GM18502 (cell line): Measurements from ENCODE around the gene SAMD14.
A peak's percentile ranks its signal among the peaks of the same experiment; 100 is the strongest.

Experiments used
- ATAC-seq: cut with Tn5 transposase; IDR thresholded peaks from one replicate; pipeline ENCODE4 v1.9.1; 2021; ENCODE audit warnings: mild to moderate bottlenecking; ENCODE audit not compliant: unreplicated experiment, poor library complexity

Gene SAMD14

DNA sequence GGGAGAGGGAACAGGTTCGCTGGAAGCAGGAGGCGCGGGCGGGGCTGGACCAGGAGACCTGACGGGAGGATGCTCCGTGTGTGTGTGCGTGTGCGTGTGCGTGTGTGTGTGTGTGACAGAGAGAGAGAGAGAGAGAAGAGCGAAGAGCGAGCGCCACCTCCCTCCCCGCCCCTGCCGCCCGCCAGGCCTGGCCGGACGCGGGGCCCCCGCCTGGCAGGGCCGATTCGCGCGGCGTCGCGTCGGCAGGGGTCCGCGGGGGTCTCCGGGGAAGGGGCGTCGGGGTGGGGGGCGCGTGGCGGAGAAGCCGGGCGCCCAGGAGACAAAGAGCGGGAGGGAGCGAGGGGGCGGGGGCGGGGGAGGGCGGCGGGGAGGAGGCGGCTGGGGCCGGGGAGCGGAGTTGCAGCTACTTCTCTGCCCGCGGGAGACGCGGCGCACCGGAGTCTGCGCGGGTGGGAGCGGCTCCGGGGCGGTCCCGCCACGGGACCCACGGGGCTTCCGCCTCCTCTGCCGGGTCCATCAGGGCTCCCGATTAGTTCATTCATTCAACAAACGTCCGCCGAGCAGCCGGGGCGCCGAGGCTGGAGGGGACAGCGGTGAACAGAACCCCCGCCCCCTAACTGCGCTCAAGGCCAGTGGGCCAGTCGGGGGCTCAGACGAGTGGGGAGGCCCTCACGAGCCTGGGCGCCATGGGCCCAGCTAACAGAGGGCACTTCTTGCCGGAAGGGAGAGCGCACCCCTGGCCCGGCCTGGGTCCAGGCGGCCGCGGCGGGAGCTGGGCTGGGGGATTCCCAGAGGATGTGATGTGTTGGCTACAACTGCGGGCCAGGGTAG is at the start of gene SAMD14:
Gene SAMD14 (minus strand): TSS at position 433 of the 831 bp plus-strand sequence. CDS start 5,201 bp downstream, outside the sequence.
- ATAC-seq = no peak

DNA sequence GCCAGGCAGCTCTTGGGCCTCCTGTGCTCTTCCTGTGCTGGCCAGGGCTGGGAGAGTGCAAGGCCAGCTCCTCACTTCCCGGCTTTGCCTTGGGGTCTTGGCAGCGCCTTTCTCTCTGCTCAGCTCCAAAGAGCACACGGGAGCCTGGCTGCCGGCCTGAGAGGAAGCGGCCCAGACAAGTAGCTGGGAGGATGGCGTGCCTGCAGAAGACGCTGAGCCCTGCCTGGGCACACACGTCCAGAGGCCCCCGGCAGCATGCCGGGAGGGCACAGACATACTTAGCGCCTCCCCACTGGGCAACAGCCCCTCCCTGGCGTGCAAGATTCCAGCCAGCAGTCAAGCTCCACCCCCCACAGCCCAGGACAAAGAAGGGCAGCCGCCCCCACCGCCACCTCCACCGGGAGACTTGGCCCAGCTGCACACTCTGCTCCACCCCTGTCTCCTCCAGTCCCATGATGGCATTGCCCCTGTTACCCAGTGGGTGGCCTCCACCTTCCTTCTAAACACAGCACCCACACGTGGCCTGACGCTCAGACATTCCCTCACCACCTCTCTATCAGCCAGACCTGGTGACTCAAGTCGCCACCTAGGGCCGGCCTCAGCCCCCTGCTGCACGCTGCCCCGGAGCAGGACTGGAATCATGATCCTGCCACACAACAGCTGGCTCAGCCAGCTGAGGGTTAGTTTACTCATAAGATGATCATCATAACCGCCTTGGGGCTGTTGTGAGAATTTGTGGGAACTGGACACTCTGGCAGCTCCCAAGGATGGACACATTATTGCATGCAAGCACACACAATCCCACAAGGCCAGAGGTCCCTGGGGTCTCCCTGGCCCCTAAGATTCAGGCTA is 48.2 kb upstream of the SAMD14 start:
- ATAC-seq = peak; percentile 82

DNA sequence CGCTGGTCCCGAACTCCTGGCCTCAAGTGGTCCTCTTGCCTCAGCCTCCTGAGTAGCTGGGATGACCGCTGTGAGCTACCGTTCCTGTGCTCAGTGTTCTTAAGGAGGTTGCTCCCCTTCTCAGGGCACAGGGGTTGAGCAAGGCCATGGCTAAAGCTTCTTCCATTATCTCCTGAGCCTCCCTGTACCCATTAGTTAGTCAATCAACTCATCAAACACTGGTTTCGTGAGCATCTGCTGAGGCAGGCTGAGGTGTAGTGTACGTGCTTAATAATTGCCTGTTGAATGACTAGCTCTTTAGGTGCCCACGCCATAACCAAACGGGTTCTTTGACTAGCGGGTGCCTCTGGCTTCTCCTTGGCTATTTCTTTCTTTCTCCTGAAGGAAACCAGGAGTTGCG is 47.5 kb upstream of the SAMD14 start:
- ATAC-seq = no peak

DNA sequence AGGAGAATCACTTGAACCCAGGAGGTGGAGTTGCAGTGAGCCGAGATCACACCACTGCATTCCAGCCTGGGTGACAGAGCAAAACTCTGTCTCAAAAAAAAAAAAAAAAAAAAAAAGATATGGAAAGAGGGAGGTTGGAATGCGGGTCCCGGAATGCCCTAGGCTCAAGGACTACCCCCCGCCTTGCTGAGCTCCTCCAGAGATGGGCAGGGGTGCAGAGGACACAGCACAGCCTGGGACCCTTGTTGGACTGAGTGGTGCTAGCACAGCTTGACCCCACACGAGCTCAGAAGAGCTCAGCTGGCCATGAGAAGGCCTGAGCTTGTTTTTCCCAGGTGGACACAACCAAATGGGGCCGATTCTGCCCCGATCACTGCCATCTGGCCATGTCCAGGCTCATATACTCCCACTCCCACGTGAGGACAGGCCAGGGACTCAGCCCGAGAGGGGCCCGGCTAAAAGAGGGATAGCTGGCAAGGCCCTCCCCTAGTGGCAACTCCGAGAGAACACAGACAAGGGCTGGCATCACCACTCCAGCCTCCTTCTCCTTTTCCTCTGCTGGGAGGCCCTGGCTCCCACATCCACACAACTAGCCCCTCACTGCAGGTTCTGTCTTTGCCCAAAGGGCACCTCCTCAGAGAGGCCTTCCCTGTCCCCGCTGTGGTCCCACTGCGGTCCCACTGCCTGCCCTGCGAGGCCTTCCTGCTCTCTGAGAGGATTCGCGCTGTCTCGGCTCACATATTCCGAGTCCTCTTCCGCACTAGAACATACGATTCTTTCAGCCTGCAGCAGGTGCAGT is 46.8 kb upstream of the SAMD14 start:
- no peak for ATAC-seq

DNA sequence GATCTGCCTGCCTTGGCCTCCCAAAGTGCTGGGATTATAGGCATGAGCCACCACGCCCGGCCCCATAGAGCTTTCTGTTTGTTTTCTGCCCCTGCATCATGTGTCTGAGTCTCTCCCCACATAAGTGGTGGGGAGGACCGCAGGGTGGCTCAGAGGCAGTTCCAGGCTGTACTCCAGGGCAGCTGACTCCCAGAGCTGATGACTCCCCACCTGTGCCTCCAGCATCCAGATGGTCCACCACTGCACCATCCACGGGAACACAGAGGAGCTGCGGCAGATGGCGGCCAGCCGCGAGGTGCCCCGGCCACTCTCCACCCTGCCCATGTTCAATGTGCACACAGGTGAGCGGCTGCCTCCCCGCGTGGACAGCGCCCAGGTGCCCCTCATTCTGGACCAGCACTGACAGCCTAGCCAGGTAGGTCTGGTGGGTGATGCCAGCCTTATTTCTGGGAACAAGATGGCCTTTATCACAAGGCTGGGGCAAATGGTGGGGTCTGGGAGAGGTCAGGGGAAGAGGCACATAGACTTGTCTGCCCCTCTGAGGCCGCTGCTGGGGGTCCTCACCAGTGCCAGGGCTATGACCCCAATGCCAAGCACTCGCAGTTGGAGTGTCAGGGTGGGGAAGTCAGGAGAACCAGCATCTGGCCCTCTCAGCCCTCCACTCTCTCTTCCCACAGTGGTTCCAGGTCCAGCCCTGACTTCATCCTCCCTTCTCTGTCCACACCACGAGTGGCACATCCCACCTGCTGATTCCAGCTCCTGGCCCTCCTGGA is 45.3 kb upstream of the SAMD14 start:
- no peak for ATAC-seq

DNA sequence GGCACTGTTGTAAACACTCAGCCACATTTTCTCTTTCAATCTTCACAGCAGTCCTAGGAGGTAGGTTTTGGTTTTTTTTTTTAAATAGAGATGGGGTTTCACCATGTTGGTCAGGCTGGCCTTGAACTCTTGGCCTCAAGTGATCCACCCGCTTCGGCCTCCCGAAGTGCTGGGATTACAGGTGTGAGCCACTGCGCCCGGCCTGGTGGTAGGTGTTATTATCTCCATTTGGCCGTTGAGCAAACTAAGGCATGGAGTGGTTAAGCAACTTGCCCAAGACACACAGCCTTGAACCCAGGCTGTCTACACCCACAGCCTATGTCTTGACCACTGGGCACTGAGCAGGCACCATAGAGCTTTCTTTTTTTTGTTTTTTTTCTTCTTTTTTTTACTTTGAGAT is 44.5 kb upstream of the SAMD14 start:
- no peak for ATAC-seq

DNA sequence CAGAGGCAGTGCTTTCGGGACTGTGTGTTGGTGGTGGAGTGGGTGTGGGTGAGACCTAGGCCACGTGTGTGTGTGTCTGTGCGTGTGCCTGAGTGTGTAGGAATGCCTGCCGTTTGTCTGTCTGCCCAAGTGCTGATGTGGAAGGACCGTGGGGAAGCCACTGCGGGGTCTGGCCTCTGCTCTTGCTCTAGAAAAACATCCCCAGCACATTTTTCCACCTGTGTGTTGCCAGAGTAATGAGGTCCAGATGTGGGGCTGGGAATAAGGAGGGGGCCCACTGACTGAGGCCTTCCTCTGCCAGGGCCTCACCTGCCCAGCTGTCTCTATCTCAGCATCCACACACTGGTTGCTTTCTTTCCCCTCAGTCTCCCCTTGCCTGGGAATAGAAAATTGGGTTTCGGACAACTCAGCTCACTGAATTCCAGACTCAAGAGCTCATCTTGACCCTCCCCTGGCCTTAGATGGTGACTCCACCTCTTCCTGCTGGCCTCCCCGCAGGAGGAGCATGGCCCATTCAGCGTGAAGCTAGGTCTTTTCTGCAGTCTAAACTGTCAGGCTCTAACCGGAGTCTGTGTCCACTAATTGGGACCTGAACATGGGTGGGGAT is 43.5 kb upstream of the SAMD14 start:
- ATAC-seq = no peak

DNA sequence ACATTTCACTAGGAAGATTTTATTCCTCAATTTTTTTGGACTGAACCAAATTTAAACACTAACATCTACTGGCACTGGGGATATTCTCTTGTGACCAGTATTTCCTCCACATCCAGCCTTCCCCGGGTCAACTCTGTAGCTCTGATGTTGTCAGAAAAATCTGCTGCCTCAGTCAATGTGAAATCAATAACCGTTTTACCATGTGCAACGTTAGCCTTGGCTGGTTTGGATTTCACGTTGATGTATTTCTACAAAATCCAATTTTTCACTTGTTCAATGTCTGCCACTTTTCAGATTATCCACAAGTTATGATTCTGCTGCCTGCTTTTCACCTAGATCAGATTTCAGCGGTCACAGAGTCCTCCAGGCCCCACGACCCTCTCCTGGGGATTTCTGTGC is 43.0 kb upstream of the SAMD14 start:
- no peak for ATAC-seq

DNA sequence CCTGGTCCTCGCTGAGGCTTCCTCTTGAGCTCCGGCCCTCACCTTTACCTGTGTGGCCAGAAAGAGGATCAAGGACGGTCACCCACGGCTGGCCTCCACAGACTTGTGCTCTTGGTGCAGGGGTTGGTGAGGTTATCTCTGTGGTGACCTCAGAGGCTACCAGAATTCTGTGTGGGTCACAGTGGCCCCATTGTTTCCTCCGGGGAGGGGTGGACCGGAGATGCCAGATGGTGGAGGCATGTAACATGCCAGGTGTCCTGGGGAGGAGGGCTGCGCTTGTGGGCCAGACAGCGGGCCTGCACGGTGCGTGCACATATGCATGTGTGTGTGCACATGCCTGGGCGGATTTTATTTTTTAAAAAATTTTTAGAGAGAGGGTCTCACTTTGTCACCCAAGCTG is 42.2 kb upstream of the SAMD14 start:
- no peak for ATAC-seq

DNA sequence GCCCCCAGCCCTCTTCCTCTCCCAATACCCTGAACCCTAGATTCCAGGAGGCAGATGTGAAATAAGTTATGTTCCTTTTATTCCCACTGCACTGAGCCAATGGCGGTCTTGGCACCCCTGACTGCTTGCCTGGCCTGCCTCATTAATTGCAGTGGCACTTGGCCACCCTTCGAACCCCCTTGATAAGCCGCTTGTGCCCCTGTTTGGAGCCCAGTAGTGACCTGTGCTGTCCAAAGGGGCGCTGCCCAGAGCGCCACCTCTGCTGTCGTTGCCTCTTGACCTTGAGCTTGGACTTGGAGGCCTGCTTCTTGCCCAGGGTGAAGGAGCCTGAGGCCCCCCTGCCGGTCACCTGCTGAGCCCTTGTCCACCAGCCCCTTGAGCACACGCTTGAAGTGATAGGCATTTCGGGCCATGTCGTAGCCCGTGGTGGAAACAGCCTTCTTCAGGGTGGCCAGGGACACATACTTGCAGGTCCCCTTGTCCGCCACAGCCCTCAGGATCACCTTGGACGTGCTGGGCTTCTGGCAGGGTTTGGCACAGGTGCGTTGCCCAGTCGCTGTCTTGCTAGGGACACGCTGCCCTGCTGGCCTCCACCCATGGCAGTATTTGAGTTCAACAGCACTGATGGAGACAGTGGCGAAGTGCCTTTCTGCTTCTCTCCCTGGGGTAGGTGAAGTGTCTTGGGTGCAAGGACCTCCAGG is 41.6 kb upstream of the SAMD14 start:
- no peak for ATAC-seq

DNA sequence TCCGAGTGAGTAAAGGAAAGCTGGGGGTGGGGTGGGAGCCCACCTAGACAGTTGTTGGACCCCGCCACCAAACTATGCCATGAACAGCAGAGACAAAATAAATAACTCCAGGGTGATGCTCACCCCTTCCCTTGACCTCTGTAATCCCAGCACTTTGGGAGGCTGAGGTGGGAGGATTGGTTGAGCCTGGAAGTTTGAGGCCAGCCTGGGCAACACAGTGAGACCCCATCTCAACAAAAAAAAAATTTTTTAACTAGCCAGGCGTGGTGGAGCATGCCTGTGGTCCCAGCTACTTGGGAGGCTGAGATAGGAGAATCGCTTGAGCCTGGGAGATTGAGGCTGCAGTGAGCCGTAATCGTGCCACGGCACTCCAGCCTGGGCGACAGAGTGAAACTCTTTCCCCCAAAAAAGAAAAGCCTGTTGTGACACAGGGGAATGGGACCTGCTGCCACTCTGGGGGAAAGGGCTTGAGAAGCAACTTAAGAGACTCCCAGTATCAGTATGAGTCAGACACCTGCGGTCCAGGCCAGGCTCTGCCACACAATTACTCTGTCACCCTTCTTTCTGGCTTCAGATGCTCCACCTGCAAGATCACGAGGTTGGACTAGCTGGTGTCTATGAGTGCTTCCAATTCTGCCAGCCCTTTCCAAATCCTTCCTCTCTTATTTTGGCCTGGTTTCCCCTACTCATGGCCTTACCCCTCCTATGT is 40.9 kb upstream of the SAMD14 start:
- ATAC-seq = peak; percentile 69

DNA sequence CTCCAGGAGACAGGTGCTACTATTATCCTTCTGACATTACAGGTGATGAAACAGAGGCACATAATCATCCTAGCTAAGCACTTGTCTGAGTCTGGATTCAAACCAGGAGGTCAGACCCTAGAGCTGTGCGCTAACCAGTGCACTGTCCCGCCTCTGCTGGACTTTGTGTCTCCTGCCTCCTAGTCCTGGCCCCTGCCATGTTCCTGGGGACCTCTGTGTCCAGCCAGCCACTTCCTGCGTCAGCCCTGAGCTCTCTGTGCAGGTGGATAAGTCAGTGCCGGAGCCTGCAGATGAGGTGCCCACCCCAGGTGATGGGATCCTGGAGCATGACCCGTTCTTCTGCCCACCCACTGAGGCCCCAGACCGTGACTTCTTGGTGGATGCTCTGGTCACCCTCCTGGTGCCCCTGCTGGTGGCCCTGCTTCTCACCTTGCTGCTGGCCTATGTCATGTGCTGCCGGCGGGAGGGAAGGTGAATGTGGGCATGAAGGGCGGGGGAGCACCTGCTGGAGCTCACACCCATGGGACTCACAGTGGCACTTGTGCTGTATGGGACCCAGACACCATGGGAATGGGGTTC is 40.0 kb upstream of the SAMD14 start:
- ATAC-seq = no peak

DNA sequence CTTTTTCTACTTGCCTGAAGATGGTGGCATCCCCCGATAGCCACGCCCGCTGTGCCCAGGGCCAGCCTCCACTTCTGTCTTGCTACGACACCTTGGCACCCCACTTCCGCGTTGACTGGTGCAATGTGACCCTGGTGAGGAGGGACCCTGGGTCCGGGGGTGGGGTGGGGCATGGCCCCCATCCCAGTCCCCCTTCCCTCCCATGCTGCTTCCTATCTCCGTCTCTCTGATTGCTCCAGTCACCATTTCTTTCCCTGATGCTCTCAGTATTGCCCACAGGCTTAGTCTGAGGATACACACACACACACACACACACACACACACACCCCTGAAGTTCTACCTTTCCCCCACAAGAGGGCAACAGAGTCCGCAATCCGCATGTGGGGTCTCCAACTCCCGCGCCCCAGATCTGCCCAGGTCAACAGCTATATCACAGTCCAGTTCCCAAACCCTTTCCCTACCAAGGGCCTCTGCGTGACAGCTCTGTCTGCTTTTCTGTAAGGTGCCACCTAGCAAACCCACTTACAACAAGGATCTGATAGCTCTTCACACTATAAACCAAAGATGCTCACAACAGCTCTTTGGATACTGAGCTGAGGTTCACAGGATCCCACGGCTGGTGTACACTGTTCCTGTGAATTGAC is 39.3 kb upstream of the SAMD14 start:
- ATAC-seq = no peak

DNA sequence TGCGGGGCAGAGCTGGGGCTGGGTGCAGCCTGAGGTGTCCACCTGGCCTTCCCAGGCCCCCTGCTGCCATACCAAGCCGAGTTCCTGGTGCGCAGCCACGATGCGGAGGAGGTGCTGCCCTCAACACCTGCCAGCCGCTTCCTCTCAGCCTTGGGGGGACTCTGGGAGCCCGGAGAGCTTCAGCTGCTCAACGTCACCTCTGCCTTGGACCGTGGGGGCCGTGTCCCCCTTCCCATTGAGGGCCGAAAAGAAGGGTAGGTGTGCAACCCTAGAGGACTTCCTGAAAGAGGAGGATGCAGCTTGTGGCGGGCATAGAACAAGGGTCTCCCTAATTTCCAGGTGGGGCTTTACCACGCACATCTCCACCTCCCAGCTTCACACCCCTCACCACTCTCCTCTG is 38.4 kb upstream of the SAMD14 start:
- no peak for ATAC-seq

DNA sequence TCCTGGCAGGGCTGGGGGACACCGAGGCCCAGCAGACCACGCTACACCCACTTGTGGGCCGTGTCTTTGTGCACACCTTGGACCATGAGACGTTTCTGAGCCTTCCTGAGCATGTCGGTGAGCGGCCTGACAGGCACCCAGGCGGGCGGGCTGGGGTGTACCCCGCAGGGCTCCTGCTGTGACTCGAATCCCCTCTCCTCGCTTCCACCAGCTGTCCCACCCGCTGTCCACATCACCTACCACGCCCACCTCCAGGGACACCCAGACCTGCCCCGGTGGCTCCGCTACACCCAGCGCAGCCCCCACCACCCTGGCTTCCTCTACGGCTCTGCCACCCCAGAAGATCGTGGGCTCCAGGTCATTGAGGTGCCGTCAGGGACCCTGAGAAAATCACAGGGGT is 37.4 kb upstream of the SAMD14 start:
- no peak for ATAC-seq

DNA sequence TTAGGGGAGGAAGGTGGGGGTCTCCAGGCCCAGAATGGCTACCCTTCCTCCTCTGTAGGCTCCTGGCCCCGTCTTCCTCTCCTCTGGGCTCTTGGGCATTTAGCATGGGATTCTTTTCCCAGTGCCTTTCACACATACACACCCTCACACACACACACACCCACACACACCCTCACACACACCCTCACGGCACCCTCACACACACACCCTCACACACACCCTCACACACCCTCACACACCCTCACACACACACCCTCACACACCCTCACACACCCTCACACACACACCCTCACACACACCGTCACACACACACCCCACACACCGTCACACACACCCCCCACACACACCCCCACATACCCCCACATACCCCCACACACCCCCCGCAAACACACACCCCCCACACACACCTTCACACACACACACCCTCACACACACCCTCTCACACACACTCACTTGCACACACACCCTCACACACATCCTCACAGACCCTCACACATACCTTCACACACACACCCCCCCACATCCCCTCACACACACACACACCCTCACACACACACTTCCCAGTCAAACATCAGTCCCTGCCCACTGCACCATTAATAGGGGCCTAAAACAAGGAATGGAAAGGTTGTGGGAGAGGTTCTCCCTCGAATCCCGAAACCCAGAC is 36.7 kb upstream of the SAMD14 start:
- no peak for ATAC-seq
